Lower lobe of right lung (tissue), 2 donors: Measurements from ENCODE around the gene ADGRG4. TPM values are rescaled to one million over a fixed set of nuclear protein-coding genes. Genes with fewer than 3 reads are reported as not detected.

ENCODE experiments used
- ATAC-seq, 2 donors: fragments of 200-7000 bp; cut with Tn5 transposase; one replicate each; pipeline ENCODE4 v1.9.1; 2020 to 2022; ENCODE audit warnings: mild to moderate bottlenecking in 2 of 2, moderate library complexity in 2 of 2
- DNase-seq: peaks from one replicate; pipeline ENCODE4 v3.0.0-alpha.2; 2020
- H3K27ac ChIP-seq: fragments of 200-600 bp; one replicate; pipeline ENCODE4 v1.8.0; 2022
- H3K27me3 ChIP-seq: fragments of 200-600 bp; one replicate; pipeline ENCODE4 v1.8.0; 2022; ENCODE audit warnings: low read depth
- H3K36me3 ChIP-seq: fragments of 200-600 bp; one replicate; pipeline ENCODE4 v1.8.0; 2022; ENCODE audit warnings: mild to moderate bottlenecking
- H3K4me1 ChIP-seq: fragments of 200-600 bp; one replicate; pipeline ENCODE4 v1.8.0; 2022
- H3K4me3 ChIP-seq: fragments of 200-600 bp; one replicate; pipeline ENCODE4 v1.8.0; 2022; ENCODE audit warnings: mild to moderate bottlenecking
- H3K9me3 ChIP-seq: fragments of 200-600 bp; one replicate; pipeline ENCODE4 v1.8.0; 2022
- CTCF ChIP-seq: fragments of 200-600 bp; IDR thresholded peaks from one replicate; pipeline ENCODE4 v1.8.0; 2022; ENCODE audit warnings: antibody characterized with exemption, mild to moderate bottlenecking
- intact Hi-C: fragments of 100-400 bp; cut with DNase I; formaldehyde crosslinking; loops from one replicate; pipeline ENCODE4 v1.11.0; 2022
- total RNA-seq: library from RNA; stranded (reverse); fragmentation: NEBNext Ultra II Directional; extraction: Animal tissue kit (Norgen Biotek cat#: 25700); gene quantifications from one replicate; pipeline ENCODE4 v1.2.1, GENCODE V29; 2021
- donor health status: DM: no; HTN: yes; CAD: no; lungs with severe emphysema.

The ADGRG4 gene
- total RNA-seq, 1 donor from 2014 or later, result 0.27 TPM

DNA sequence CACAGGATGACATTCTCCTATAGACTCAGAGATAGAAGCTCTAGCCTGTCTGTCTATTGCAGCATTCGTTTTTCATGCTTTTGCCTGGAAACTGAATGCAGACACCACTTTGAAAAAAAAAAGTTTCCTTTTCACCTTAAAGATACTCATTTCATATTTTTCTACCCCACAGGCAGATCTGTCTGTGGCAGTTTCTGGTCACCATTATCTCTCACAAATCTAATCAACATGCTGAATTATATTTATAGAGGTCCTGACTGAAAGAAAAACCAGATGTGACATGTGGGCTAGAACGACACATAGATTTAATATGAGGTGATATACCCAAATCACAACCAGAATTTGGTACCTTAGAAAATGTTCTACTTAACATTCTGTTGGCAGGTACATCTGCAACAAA is 28.2 kb downstream of the ADGRG4 start:
- intact Hi-C loops, result no loop called here
- ATAC-seq (no peak), DNase-seq (no peak)
- TF ChIP-seq CTCF, result no peak
- Histone ChIP-seq H3K36me3 (no peaks in the 10 kb centered on the region), H3K9me3 (no peaks in the 10 kb centered on the region), H3K4me1 (no peaks in the 10 kb centered on the region), H3K27ac (no peak overlapping the region), H3K27me3 (no peaks in the 10 kb centered on the region), H3K4me3 (no peak overlapping the region)

DNA sequence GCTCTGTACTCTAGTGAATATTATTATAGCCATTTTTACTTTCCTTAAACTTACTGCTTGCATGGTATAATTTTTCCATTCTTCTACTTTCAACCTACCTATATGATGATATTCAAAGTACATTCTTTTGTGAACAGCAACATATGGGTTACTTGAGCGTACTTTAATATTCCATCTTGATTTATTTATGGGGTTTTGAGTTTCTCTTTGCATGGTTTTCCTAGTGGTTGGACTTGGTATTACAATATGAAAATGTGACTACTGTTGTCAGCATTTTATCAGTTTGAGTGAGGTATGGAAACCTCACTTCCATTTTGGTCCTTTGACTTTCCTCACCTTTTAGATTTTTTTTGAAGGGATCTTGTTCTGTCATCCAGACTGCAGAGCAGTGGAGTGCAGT is 35.9 kb downstream of the ADGRG4 start:
- Histone ChIP-seq H3K27me3 (no peaks in the 10 kb centered on the region), H3K9me3 (no peaks in the 10 kb centered on the region), H3K36me3 (no peaks in the 10 kb centered on the region), H3K27ac (no peak overlapping the region), H3K4me1 (no peaks in the 10 kb centered on the region), H3K4me3 (no peak overlapping the region)
- TF ChIP-seq CTCF, result no peak
- no peak for ATAC-seq
- intact Hi-C loops, result no loop called here
- DNase-seq, result no peak

- intact Hi-C loops, result no loop called here
- TF ChIP-seq CTCF, result no peak
- Histone ChIP-seq H3K36me3 (no peaks in the 10 kb centered on the region), H3K27ac (no peak overlapping the region), H3K4me3 (no peak overlapping the region), H3K9me3 (no peaks in the 10 kb centered on the region), H3K27me3 (no peaks in the 10 kb centered on the region), H3K4me1 (no peaks in the 10 kb centered on the region)
- DNase-seq (no peak), ATAC-seq (no peak)
Observed at GRCh38 chrX:136339702-136340101, 38.9 kb downstream of the ADGRG4 start.

- no peak for TF ChIP-seq CTCF
- intact Hi-C loops, result no loop called here
Observed at GRCh38 chrX:136344320-136344719, 43.6 kb downstream of the ADGRG4 start.

DNA sequence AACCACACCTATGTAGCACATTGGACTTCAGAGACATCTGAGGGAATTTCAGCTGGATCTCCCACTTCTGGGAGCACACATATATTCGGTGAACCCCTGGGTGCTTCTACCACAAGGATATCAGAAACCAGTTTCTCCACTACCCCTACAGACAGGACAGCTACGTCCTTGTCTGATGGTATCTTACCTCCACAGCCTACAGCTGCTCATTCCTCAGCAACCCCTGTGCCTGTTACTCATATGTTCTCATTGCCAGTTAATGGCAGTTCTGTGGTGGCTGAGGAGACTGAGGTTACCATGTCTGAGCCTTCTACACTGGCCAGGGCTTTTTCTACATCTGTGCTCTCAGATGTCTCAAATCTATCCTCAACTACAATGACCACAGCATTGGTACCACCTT is 45.7 kb downstream of the ADGRG4 start:
- H3K4me3 ChIP-seq, result no peak overlapping the region
- no peaks in the 10 kb centered on the region for H3K9me3 ChIP-seq
- no peak for DNase-seq
- no peaks in the 10 kb centered on the region for H3K4me1 ChIP-seq
- ATAC-seq, result no peak
- intact Hi-C loops, result no loop called here
- TF ChIP-seq CTCF, result no peak
- no peaks in the 10 kb centered on the region for H3K27me3 ChIP-seq
- no peak overlapping the region for H3K27ac ChIP-seq
- no peaks in the 10 kb centered on the region for H3K36me3 ChIP-seq

More at GRCh38 chrX:136344320-136344719, 43.6 kb downstream of the ADGRG4 start:
- Histone ChIP-seq H3K36me3 (no peaks in the 10 kb centered on the region), H3K27ac (no peak overlapping the region), H3K9me3 (no peaks in the 10 kb centered on the region), H3K27me3 (no peaks in the 10 kb centered on the region), H3K4me1 (no peaks in the 10 kb centered on the region), H3K4me3 (no peak overlapping the region)
- no peak for ATAC-seq
- no peak for DNase-seq

DNA sequence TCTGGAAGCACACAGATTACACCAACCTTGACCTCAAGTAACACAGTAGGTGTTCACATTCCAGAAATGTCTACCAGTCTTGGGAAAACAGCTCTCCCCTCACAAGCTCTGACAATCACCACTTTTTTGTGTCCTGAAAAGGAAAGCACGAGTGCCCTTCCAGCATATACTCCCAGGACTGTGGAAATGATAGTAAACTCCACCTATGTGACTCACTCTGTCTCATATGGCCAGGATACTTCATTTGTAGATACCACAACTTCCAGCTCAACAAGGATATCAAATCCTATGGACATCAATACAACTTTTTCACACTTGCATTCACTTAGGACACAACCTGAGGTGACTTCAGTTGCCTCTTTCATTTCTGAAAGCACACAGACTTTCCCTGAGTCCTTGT is 46.9 kb downstream of the ADGRG4 start:
- no peak overlapping the region for H3K27ac ChIP-seq
- ATAC-seq, result no peak
- no peaks in the 10 kb centered on the region for H3K4me1 ChIP-seq
- no peaks in the 10 kb centered on the region for H3K9me3 ChIP-seq
- intact Hi-C loops, result no loop called here
- H3K36me3 ChIP-seq, result no peaks in the 10 kb centered on the region
- H3K4me3 ChIP-seq, result no peak overlapping the region
- no peak for TF ChIP-seq CTCF
- DNase-seq, result no peak
- no peaks in the 10 kb centered on the region for H3K27me3 ChIP-seq
